SK-N-SH (cell line): ENCODE results near the gene CCDC149. TPM values are rescaled to one million over a fixed set of nuclear protein-coding genes. Genes with fewer than 3 reads are reported as not detected.

Experiments
- CTCF ChIA-PET: fragments of 300-600, 350-600 bp; formaldehyde crosslinking; extraction: SDS; loops from one replicate; lab custom pipeline; 2021; lab: Yijun Ruan, JAX
- POLR2A ChIA-PET: fragments of 350-600 bp; sonication (Branson Sonifier 250); formaldehyde crosslinking; extraction: SDS; loops from one replicate; lab custom pipeline; 2020; ENCODE audit warnings: antibody characterized with exemption, inconsistent platforms; lab: Yijun Ruan, JAX
- DNase-seq: peaks from one replicate; pipeline ENCODE4 v3.0.0; 2012
- H2AFZ ChIP-seq: fragments of 200-600 bp; sonication (generic); 2 replicates; pipeline ENCODE4 v1.8.1; 2016; ENCODE audit warnings: antibody characterized with exemption, mild to moderate bottlenecking, low read depth
- H3F3A ChIP-seq: fragments of 200-600 bp; sonication (generic); replicated peaks from 2 replicates; pipeline ENCODE3; 2016; ENCODE audit warnings: antibody characterized with exemption, mild to moderate bottlenecking; ENCODE audit not compliant: insufficient read depth
- H3K27ac ChIP-seq, 2 experiments: fragments of 200-500 bp in 1 of 2; fragments of 200-600 bp in 1 of 2; sonication (Bioruptor generic) in 1 of 2; sonication (generic), shearing (Covaris generic) in 1 of 2; 2 replicates each; pipeline versions ENCODE4 v1.5.1 to v1.6.1; 2014 to 2016; ENCODE audit warnings: low read depth in 2 of 2, inconsistent platforms in 1 of 2, low read length in 1 of 2, mild to moderate bottlenecking in 1 of 2, mixed read lengths in 1 of 2
- H3K27me3 ChIP-seq: fragments of 200-600 bp; sonication (generic), shearing (Covaris generic); 2 replicates; pipeline ENCODE4 v1.6.1; 2016; ENCODE audit warnings: mixed run types; ENCODE audit not compliant: insufficient read depth
- H3K36me3 ChIP-seq, 2 experiments: fragments of 200-500 bp in 1 of 2; fragments of 200-600 bp in 1 of 2; sonication (Bioruptor generic) in 1 of 2; sonication (generic) in 1 of 2; replicated peaks in 1 of 2; 2 replicates each; pipeline versions ENCODE3 to v1.5.1; 2014 to 2016; ENCODE audit warnings: low read length in 1 of 2, mild to moderate bottlenecking in 1 of 2; ENCODE audit not compliant: insufficient read depth in 2 of 2, control insufficient read depth in 1 of 2
- H3K4me1 ChIP-seq, 2 experiments: fragments of 200-500 bp in 1 of 2; fragments of 200-600 bp in 1 of 2; sonication (Bioruptor generic) in 1 of 2; sonication (generic), shearing (Covaris generic) in 1 of 2; 2 replicates each; pipeline versions ENCODE4 v1.5.1 to v1.6.1; 2014 to 2016; ENCODE audit warnings: low read depth in 1 of 2, low read length in 1 of 2, mixed run types in 1 of 2; ENCODE audit not compliant: insufficient read depth in 2 of 2, control insufficient read depth in 1 of 2
- H3K4me2 ChIP-seq: fragments of 200-600 bp; sonication (generic), shearing (Covaris generic); 2 replicates; pipeline ENCODE4 v1.6.1; 2017; ENCODE audit warnings: mixed run types
- H3K4me3 ChIP-seq, 2 experiments: fragments of 200-500 bp in 1 of 2; fragments of 200-600 bp in 1 of 2; sonication (Bioruptor generic) in 1 of 2; sonication (generic), shearing (Covaris generic) in 1 of 2; 2 replicates each; pipeline versions ENCODE4 v1.5.1 to v1.8.1; 2014 to 2016; ENCODE audit warnings: low read depth in 2 of 2, inconsistent platforms in 1 of 2, low read length in 1 of 2, mild to moderate bottlenecking in 1 of 2, mixed read lengths in 1 of 2, moderate library complexity in 1 of 2
- H3K79me2 ChIP-seq: fragments of 200-600 bp; sonication (generic); 2 replicates; pipeline ENCODE4 v1.8.1; 2017; ENCODE audit warnings: mild to moderate bottlenecking; ENCODE audit not compliant: insufficient read depth
- H3K9ac ChIP-seq: fragments of 200-600 bp; sonication (generic); 2 replicates; pipeline ENCODE4 v1.6.1; 2017; ENCODE audit warnings: mixed run types
- H3K9me2 ChIP-seq: fragments of 200-600 bp; sonication (generic); 2 replicates; pipeline ENCODE4 v1.6.1; 2017; ENCODE audit warnings: mixed run types
- H3K9me3 ChIP-seq: fragments of 200-600 bp; sonication (generic); 2 replicates; pipeline ENCODE4 v1.6.1; 2017; ENCODE audit warnings: mixed run types, mild to moderate bottlenecking, moderate library complexity
- H4K20me1 ChIP-seq: fragments of 200-600 bp; sonication (generic); 2 replicates; pipeline ENCODE4 v1.6.1; 2017; ENCODE audit warnings: mild to moderate bottlenecking, mixed run types; ENCODE audit not compliant: insufficient read depth
- CTCF ChIP-seq: fragments of 200-600 bp; sonication (generic); IDR thresholded peaks from 2 replicates; pipeline ENCODE4 v1.6.1; 2017; ENCODE audit warnings: antibody characterized with exemption, mild to moderate bottlenecking, moderate library complexity
- EZH2phosphoT487 ChIP-seq: fragments of 200-600 bp; sonication (generic); IDR thresholded peaks from 2 replicates; pipeline ENCODE4 v1.6.1; 2017; ENCODE audit warnings: low read depth, mixed run types, mild to moderate bottlenecking, antibody characterized with exemption, moderate library complexity, borderline replicate concordance
- FOSL2 ChIP-seq: IDR thresholded peaks from 2 replicates; pipeline ENCODE4 v1.4.0; 2012; ENCODE audit warnings: low read depth, mild to moderate bottlenecking, moderate library complexity, borderline replicate concordance
- MEF2A ChIP-seq: IDR thresholded peaks from 2 replicates; pipeline ENCODE4 v1.4.0; 2012; ENCODE audit warnings: low read depth, borderline replicate concordance
- MXI1 ChIP-seq: IDR thresholded peaks from 2 replicates; pipeline ENCODE4 v1.6.1; 2012; ENCODE audit warnings: mild to moderate bottlenecking, low read depth, low read length, improper control_type of control experiment
- POLR2AphosphoS5 ChIP-seq: IDR thresholded peaks from 2 replicates; pipeline ENCODE4 v1.6.1; 2012; ENCODE audit warnings: low read depth, low read length
- RAD21 ChIP-seq: IDR thresholded peaks from 2 replicates; pipeline ENCODE4 v1.6.1; 2012; ENCODE audit warnings: mild to moderate bottlenecking, low read length
- SIN3A ChIP-seq: IDR thresholded peaks from 2 replicates; pipeline ENCODE4 v1.6.1; 2012; ENCODE audit warnings: low read depth, mild to moderate bottlenecking, low read length, moderate library complexity, borderline replicate concordance
- SMC3 ChIP-seq: IDR thresholded peaks from 2 replicates; pipeline ENCODE4 v1.6.1; 2012; ENCODE audit warnings: low read depth, low read length, improper control_type of control experiment
- TCF12 ChIP-seq: IDR thresholded peaks from 2 replicates; pipeline ENCODE4 v1.4.0; 2012
- WGBS: methylation state at CpG from one replicate; pipeline ENCODE4 v1.1.6; 2017; ENCODE audit warnings: low lambda C conversion rate; 5-methylcytosine and 5-hydroxymethylcytosine counted together
- polyA plus RNA-seq, 3 experiments: library from polyadenylated mRNA; depleted of rRNA; stranded (reverse); fragments of >200 nt; gene quantifications; 2 replicates each; pipeline ENCODE4 v1.2.3, GENCODE V29; 2012
- TF ChIP-seq, protein P1 (sequence below): IDR thresholded peaks from 2 replicates; pipeline ENCODE4; 2012

Gene CCDC149
- polyA plus RNA-seq, 1 of the 3 experiments (the other 2 are of a cell fraction): 5.5 TPM

- H4K20me1 ChIP-seq: no peaks in the 10 kb centered on the region
- no peak overlapping the region for H3K4me3 ChIP-seq
- DNase-seq: no peak
- H3K27ac ChIP-seq: no peak overlapping the region
- H3K9me2 ChIP-seq: no peaks in the 10 kb centered on the region
- no peaks in the 10 kb centered on the region for H3K9me3 ChIP-seq
- no peak overlapping the region for H3K9ac ChIP-seq
- H3K79me2 ChIP-seq: no peaks in the 10 kb centered on the region
- ChIA-PET CTCF (no interaction called here), POLR2A (no interaction called here)
- WGBS: 89% methylated on average over 5 of the region's 5 CpGs
- TF ChIP-seq CTCF (no peak), SIN3A (no peak), FOSL2 (no peak), POLR2AphosphoS5 (no peak), TCF12 (no peak), MXI1 (no peak), EZH2phosphoT487 (no peak)
- no peaks in the 10 kb centered on the region for H3K27me3 ChIP-seq
- no peaks in the 10 kb centered on the region for H3K4me1 ChIP-seq
- no peaks in the 10 kb centered on the region for H3K36me3 ChIP-seq
- H3F3A ChIP-seq: no peaks in the 10 kb centered on the region
- no peak overlapping the region for H2AFZ ChIP-seq
- no peak overlapping the region for H3K4me2 ChIP-seq
Observed at GRCh38 chr4:24896977-24897376, 15.9 kb downstream of the CCDC149 start.

GRCh38 chr4:24896056-24896455 is 16.8 kb downstream of the CCDC149 start:
- CTCF ChIA-PET: no interaction called here

GRCh38 chr4:24895461-24895860 is 17.4 kb downstream of the CCDC149 start:
- Histone ChIP-seq H4K20me1 (no peaks in the 10 kb centered on the region), H3K4me1 (no peaks in the 10 kb centered on the region), H3K79me2 (no peaks in the 10 kb centered on the region), H3K9me3 (no peaks in the 10 kb centered on the region), H2AFZ (no peak overlapping the region), H3K9me2 (no peaks in the 10 kb centered on the region), H3K27ac (no peak overlapping the region), H3F3A (no peaks in the 10 kb centered on the region), H3K4me3 (no peak overlapping the region), H3K27me3 (no peaks in the 10 kb centered on the region), H3K9ac (no peak overlapping the region), H3K4me2 (no peak overlapping the region), H3K36me3 (no peaks in the 10 kb centered on the region)
- ChIA-PET CTCF (no interaction called here), POLR2A (no interaction called here)
- TF ChIP-seq, protein P1, sequence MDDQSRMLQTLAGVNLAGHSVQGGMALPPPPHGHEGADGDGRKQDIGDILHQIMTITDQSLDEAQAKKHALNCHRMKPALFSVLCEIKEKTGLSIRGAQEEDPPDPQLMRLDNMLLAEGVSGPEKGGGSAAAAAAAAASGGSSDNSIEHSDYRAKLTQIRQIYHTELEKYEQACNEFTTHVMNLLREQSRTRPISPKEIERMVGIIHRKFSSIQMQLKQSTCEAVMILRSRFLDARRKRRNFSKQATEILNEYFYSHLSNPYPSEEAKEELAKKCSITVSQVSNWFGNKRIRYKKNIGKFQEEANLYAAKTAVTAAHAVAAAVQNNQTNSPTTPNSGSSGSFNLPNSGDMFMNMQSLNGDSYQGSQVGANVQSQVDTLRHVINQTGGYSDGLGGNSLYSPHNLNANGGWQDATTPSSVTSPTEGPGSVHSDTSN: no peak
- TF ChIP-seq MEF2A: no peak
- 89% methylated on average over 1 of the region's 1 CpG for WGBS
- DNase-seq: no peak

More at GRCh38 chr4:24896056-24896455, 16.8 kb downstream of the CCDC149 start:
- no peak for DNase-seq
- Histone ChIP-seq H3K9ac (no peak overlapping the region), H4K20me1 (no peaks in the 10 kb centered on the region), H3F3A (no peaks in the 10 kb centered on the region), H3K79me2 (no peaks in the 10 kb centered on the region), H3K4me2 (no peak overlapping the region), H3K27me3 (no peaks in the 10 kb centered on the region), H3K4me1 (no peaks in the 10 kb centered on the region), H3K36me3 (no peaks in the 10 kb centered on the region), H3K27ac (no peak overlapping the region), H3K9me2 (no peaks in the 10 kb centered on the region), H2AFZ (no peak overlapping the region), H3K9me3 (no peaks in the 10 kb centered on the region), H3K4me3 (no peak overlapping the region)
- WGBS: 63% methylated on average over 3 of the region's 3 CpGs
- POLR2A ChIA-PET: no interaction called here
- TF ChIP-seq SIN3A: no peak
- no peak for TF ChIP-seq RAD21
- TF ChIP-seq SMC3: no peak
